Progenitor cell of endocrine pancreas (in vitro differentiated cells): Measurements from ENCODE around the gene CDH19. TPM values are rescaled to one million over a fixed set of nuclear protein-coding genes. Genes with fewer than 3 reads are reported as not detected.
A peak's percentile ranks its signal among the peaks of the same experiment; 100 is the strongest.
"Not testable (repeated sequence)": the region's sequence is repeated elsewhere in the genome, so short reads cannot be mapped to it uniquely, and the experiment has no call there.

Experiments
- DNase-seq: peaks from one replicate; pipeline ENCODE4 v3.0.0; 2021; ENCODE audit warnings: low spot score; ENCODE audit not compliant: unreplicated experiment
- H3K27ac Mint-ChIP-seq: 2 replicates; pipeline ENCODE4 v1.8.0; 2021; ENCODE audit warnings: mild to moderate bottlenecking, moderate library complexity, mixed read lengths
- H3K27me3 Mint-ChIP-seq: 2 replicates; pipeline ENCODE4 v1.8.0; 2021; ENCODE audit warnings: mixed read lengths
- H3K36me3 Mint-ChIP-seq: 2 replicates; pipeline ENCODE4 v1.8.0; 2022; ENCODE audit warnings: mixed read lengths; ENCODE audit not compliant: insufficient read depth
- H3K4me1 Mint-ChIP-seq: 2 replicates; pipeline ENCODE4 v1.8.0; 2021; ENCODE audit warnings: low read depth, mixed read lengths
- H3K4me3 Mint-ChIP-seq: 2 replicates; pipeline ENCODE4 v1.8.0; 2021; ENCODE audit warnings: low read depth, mild to moderate bottlenecking, moderate library complexity, mixed read lengths
- H3K9me3 Mint-ChIP-seq: 2 replicates; pipeline ENCODE4 v1.8.0; 2021; ENCODE audit warnings: low read depth, mixed read lengths
- CTCF ChIP-seq: fragments of 200-600 bp; sonication (generic); IDR thresholded peaks from one replicate; pipeline ENCODE4 v1.5.0; 2021; ENCODE audit warnings: antibody characterized with exemption, mild to moderate bottlenecking; ENCODE audit not compliant: unreplicated experiment
- total RNA-seq: library from RNA; stranded (reverse); gene quantifications from 2 replicates; pipeline ENCODE4 v1.2.1, GENCODE V29; 2021

The CDH19 gene
- total RNA-seq, 1 donor from 2014 or later: not detected

GRCh38 chr18:66495844-66496243 is 108.0 kb downstream of the CDH19 start:
- Mint-ChIP-seq H3K9me3 (no peaks in the 10 kb centered on the region), H3K4me3 (no peak overlapping the region), H3K27me3 (no peaks in the 10 kb centered on the region), H3K4me1 (no peaks in the 10 kb centered on the region), H3K27ac (no peak overlapping the region), H3K36me3 (no peaks in the 10 kb centered on the region)
- TF ChIP-seq CTCF: peak; percentile 91
- DNase-seq: peak; percentile 75

- no peak for DNase-seq
- no peaks in the 10 kb centered on the region for H3K27me3 Mint-ChIP-seq
- TF ChIP-seq CTCF: no peak
- H3K36me3 Mint-ChIP-seq: no peaks in the 10 kb centered on the region
- no peak overlapping the region for H3K27ac Mint-ChIP-seq
- H3K4me3 Mint-ChIP-seq: no peak overlapping the region
- no peaks in the 10 kb centered on the region for H3K9me3 Mint-ChIP-seq
- no peaks in the 10 kb centered on the region for H3K4me1 Mint-ChIP-seq
These were observed 130.0 kb downstream of the CDH19 start for GRCh38 chr18:66473882-66474281.

GRCh38 chr18:66466184-66466583 is 137.7 kb downstream of the CDH19 start:
- H3K27me3 Mint-ChIP-seq, H3K4me1 Mint-ChIP-seq, H3K36me3 Mint-ChIP-seq, H3K27ac Mint-ChIP-seq, DNase-seq, H3K4me3 Mint-ChIP-seq, H3K9me3 Mint-ChIP-seq: not testable (repeated sequence)

- no peak for DNase-seq
- Mint-ChIP-seq H3K9me3 (peaks cover 5% of the 10 kb centered on the region), H3K27ac (no peak overlapping the region), H3K4me1 (no peaks in the 10 kb centered on the region), H3K27me3 (no peaks in the 10 kb centered on the region), H3K4me3 (no peak overlapping the region), H3K36me3 (no peaks in the 10 kb centered on the region)
- no peak for TF ChIP-seq CTCF
These were observed 142.5 kb downstream of the CDH19 start for GRCh38 chr18:66461344-66461743.

- DNase-seq: no peak
- Mint-ChIP-seq H3K27me3 (no peaks in the 10 kb centered on the region), H3K27ac (no peak overlapping the region), H3K4me1 (no peaks in the 10 kb centered on the region), H3K4me3 (no peak overlapping the region), H3K36me3 (no peaks in the 10 kb centered on the region), H3K9me3 (peaks cover 5% of the 10 kb centered on the region)
- no peak for TF ChIP-seq CTCF
These were observed 146.6 kb downstream of the CDH19 start for GRCh38 chr18:66457245-66457644.
